ENCODE measurements around the gene HPCA.

Gene HPCA

DNA sequence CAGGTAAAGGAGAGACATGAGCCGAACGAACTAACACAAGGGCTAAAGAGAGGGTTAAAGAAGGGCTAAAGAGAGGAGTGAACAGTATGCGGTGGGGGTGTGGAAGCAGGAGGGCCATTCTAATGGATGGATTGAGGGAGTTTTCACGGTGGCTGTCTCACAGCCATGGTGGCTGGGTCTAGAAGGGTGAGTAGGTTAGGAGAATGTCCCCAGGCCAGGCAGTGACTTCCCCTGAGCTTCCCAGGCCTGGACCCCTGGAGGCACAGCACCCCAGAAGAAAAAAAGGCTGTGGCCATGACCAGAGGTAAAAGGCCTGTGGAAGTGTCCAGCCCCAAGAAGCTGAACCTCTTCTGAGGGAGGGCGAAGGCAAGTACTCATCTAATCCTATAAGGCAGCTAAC, 19.1 kb upstream of the HPCA start:
- DNase-seq = no peak
- no peak for TF ChIP-seq POLR2A (IDR thresholded peaks at IDR 0.05; ENCODE audit: low read length)
- no peak for TF ChIP-seq GATA1 (IDR thresholded peaks at IDR 0.05; ENCODE audit: low read depth, low read length)

DNA sequence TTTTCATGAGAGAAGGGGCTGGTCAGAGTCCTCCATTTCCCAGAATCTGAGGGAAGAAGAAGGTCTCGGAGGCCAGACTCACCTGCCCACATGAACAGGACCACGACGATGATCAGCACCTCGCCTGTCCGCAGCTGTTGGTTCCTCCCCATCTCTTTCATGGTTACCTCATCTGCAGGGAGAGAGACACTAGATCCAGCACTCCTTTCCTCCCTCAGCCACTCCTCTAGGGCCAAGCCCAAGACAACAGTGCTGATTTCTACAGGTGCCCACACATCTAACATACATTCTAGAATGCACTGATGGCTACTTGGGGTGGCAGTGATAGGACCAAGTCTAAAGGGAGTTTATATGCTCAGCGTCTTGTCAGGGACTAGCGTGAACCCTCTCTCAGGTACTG, 18.6 kb upstream of the HPCA start:
- DNase-seq = no peak
- TF ChIP-seq POLR2A (IDR thresholded peaks at IDR 0.05; ENCODE audit: low read length) (no peak), GATA1 (IDR thresholded peaks at IDR 0.05; ENCODE audit: low read depth, low read length) (no peak)

- TF ChIP-seq GATA1 (IDR thresholded peaks at IDR 0.05; ENCODE audit: low read depth, low read length) (no peak), POLR2A (IDR thresholded peaks at IDR 0.05; ENCODE audit: low read length) (no peak)
- no peak for DNase-seq
These were observed 18.2 kb upstream of the HPCA start for GRCh38 chr1:32868085-32868484.

DNA sequence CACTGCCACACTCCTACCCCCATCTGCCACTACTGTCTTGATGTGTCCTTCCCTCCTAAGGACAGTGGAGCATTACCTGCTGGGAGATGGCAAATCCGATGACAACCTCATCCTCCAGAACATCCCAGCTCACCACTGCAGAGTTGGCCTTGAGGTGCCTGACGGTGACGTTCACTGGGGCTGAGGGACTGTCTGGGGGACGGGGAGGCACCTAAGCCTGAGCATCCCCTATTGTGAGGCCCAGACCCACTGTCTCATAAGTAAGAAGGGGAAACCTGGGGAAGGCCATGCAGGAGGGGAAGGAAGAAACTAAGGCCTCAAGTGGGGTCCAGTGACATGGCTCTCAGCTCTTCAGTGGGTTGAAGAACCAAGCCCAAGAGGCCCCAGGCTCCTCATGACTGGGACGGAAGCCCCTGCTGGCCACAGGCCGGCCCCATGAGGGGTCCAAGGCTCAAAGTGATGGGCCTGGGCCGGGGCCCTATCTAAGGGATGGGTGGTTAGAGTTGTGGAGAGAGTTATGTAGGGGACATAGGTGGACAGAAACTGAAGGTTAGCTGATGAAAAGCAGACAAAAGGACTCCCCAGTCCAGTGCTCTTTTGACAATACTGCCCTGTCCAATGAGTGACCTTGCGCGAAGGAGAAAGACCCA, 17.4 kb upstream of the HPCA start:
- no peak for DNase-seq
- no peak for TF ChIP-seq POLR2A (IDR thresholded peaks at IDR 0.05; ENCODE audit: low read length)

- DNase-seq = no peak
- TF ChIP-seq GATA1 (IDR thresholded peaks at IDR 0.05; ENCODE audit: low read depth, low read length) = no peak
- no peak for TF ChIP-seq POLR2A (IDR thresholded peaks at IDR 0.05; ENCODE audit: low read length)
These were observed 16.2 kb upstream of the HPCA start for GRCh38 chr1:32869923-32870614.

DNA sequence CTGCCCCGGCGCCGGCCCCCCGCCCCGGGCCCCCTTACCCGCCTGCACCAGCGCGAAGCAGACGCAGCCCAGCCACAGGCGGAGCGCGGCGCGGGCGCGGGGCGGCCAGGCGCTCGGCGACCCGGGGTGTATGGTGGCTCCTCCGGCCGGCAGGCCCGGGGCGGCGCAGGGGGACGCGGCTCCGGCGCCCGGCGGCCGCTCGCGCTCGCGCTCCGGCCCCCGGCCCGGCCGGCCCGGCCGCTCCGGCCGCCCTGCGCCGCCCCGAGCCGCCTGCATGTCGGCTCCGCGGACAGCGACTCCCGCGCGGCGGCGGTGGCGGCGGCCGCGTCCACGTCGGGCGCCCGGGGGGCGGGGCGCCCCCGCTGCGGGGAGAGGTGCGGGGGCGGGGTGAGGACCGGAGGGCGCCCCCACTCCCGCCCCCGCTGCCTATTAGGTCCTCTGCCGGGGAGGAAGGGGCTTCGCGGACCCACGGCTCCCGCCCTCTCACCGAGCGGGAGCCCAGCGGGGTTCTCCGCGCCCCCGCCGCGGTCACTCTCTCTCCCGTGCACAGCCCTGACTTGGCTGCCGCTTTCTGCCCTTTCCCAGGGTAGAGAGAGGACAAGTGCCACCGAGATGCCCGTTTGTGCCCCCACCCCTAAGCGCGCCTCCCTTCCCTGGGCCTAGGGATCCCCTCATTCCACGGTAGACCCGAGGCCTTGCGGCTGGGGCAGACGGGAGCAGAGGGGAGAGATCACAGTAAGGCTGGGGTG, 15.5 kb upstream of the HPCA start, which contains the start of gene FNDC5:
Gene FNDC5 (minus strand): TSS at position 298 of the 749 bp plus-strand sequence.
- DNase-seq = peak; percentile 30 to 33
- no peak for TF ChIP-seq GATA1 (IDR thresholded peaks at IDR 0.05; ENCODE audit: low read depth, low read length)
- TF ChIP-seq POLR2A (IDR thresholded peaks at IDR 0.05; ENCODE audit: low read length) = no peak

- TF ChIP-seq POLR2A (IDR thresholded peaks at IDR 0.05; ENCODE audit: low read length) = no peak
- no peak for TF ChIP-seq GATA1 (IDR thresholded peaks at IDR 0.05; ENCODE audit: low read depth, low read length)
- DNase-seq = peak; percentile 7 to 20
These were observed 14.7 kb upstream of the HPCA start for GRCh38 chr1:32871364-32872191.

DNA sequence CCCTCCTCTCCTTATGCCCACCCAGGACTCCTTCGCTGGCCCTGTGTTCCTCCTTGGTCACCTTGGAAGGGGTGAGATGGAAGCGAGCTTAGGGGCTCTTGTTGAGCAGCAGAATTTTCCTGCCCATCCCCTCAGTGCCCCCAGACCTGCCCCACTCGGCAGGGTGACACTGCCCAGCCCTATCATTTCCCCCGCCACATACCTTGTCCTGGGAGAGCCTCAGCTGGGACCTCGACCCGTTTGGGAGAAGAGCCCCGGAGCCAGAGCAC, 14.2 kb upstream of the HPCA start:
- no peak for DNase-seq
- TF ChIP-seq POLR2A (IDR thresholded peaks at IDR 0.05; ENCODE audit: low read length) (no peak), GATA1 (IDR thresholded peaks at IDR 0.05; ENCODE audit: low read depth, low read length) (no peak)

GRCh38 chr1:32873484-32873883, 12.8 kb upstream of the HPCA start:
- TF ChIP-seq POLR2A (IDR thresholded peaks at IDR 0.05; ENCODE audit: low read length) = no peak
- no peak for TF ChIP-seq GATA1 (IDR thresholded peaks at IDR 0.05; ENCODE audit: low read depth, low read length)

DNA sequence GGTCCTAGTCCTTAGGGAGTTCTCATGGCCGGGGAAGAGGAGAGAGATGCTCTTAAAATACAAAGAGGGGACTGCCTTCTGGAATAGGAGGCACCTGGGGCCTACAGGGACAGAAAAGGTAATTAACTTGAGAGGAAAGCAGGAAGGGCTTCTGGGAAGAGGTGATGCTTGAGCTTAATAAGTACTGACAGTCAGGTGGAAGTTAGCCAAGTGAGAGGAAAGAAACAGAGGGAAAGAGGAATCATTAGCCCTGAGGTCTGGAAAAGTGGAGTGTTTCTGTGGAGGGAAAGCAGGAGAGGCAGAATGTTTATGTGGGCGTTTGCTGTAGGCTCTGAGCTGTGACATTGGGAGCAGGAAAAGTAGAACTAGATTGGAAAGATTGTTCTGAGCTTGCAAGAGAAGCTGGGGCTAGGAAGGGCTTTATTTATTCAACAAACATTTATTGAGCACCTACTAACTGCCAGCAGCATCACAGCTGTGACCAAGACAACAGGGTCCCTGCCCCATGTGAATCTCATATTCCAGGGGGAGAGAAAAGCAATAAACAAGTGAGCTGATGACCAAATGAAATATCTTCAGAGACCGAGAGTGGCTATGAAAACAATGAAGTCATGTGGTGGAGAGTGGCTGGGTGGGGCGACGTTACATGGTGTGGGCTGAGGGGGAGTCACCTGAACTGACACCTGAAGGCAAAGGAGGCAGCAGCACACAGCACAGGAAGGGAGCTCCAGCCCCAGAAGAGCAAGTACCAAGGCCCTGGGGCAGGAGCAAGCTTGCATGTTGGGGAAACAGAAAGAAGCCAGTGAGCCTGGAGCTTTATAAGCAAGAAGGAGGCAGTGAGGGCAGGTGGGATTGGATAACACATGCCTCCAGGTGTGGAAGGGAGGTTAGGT, 11.2 kb upstream of the HPCA start:
- no peak for DNase-seq
- no peak for TF ChIP-seq POLR2A (IDR thresholded peaks at IDR 0.05; ENCODE audit: low read length)
- TF ChIP-seq GATA1 (IDR thresholded peaks at IDR 0.05; ENCODE audit: low read depth, low read length) = no peak

More at GRCh38 chr1:32873484-32873883, 12.8 kb upstream of the HPCA start:
- DNase-seq = no peak

- peak; percentile 59 to 78 for DNase-seq
- TF ChIP-seq GATA1 (IDR thresholded peaks at IDR 0.05; ENCODE audit: low read depth, low read length) (no peak), POLR2A (IDR thresholded peaks at IDR 0.05; ENCODE audit: low read length) (no peak)
These were observed 9.7 kb upstream of the HPCA start for GRCh38 chr1:32876341-32877210.

Data from erythroblast (primary cell).